Spleen (tissue), 11 donors: Measurements from ENCODE around the gene USP53. TPM values are rescaled to one million over a fixed set of nuclear protein-coding genes. Genes with fewer than 3 reads are reported as not detected.
A peak's percentile ranks its signal among the peaks of the same experiment; 100 is the strongest.

Experiments
- DNase-seq: peaks from one replicate; pipeline ENCODE4 v3.0.0-alpha.2; 2020
- H3K27ac ChIP-seq, 8 donors: fragments of 200-600 bp; sonication (generic) in 7 of 8; 1 replicate in 4 of 8; 2 replicates in 4 of 8; pipeline versions ENCODE4 v1.5.0 to v1.8.0; 2016 to 2021; ENCODE audit warnings: inconsistent platforms in 4 of 8, mild to moderate bottlenecking in 4 of 8, moderate library complexity in 1 of 8
- H3K27me3 ChIP-seq, 7 donors: fragments of 200-600 bp; sonication (generic) in 6 of 7; replicated peaks in 1 of 7; 1 replicate in 4 of 7; 2 replicates in 3 of 7; pipeline versions ENCODE4 v1.5.0 to v1.8.0; 2016 to 2021; ENCODE audit warnings: inconsistent platforms in 3 of 7, mild to moderate bottlenecking in 1 of 7
- H3K36me3 ChIP-seq, 6 donors: fragments of 200-600 bp; sonication (generic) in 5 of 6; 1 replicate in 4 of 6; 2 replicates in 2 of 6; pipeline versions ENCODE4 v1.5.0 to v1.8.0; 2016 to 2021; ENCODE audit warnings: inconsistent platforms in 2 of 6
- H3K4me1 ChIP-seq, 6 donors: fragments of 200-600 bp; sonication (generic) in 5 of 6; 1 replicate in 3 of 6; 2 replicates in 3 of 6; pipeline versions ENCODE4 v1.5.0 to v1.8.0; 2016 to 2021; ENCODE audit warnings: inconsistent platforms in 3 of 6
- H3K4me3 ChIP-seq, 8 donors: fragments of 200-600 bp; sonication (generic) in 7 of 8; 1 replicate in 4 of 8; 2 replicates in 4 of 8; pipeline versions ENCODE4 v1.5.0 to v1.8.0; 2016 to 2021; ENCODE audit warnings: inconsistent platforms in 4 of 8, mild to moderate bottlenecking in 4 of 8, moderate library complexity in 2 of 8
- H3K9me3 ChIP-seq, 8 donors: fragments of 200-600 bp; sonication (generic) in 7 of 8; 1 replicate in 4 of 8; 2 replicates in 4 of 8; pipeline versions ENCODE4 v1.5.0 to v1.8.0; 2016 to 2021; ENCODE audit warnings: inconsistent platforms in 4 of 8
- CTCF ChIP-seq, 11 experiments: fragments of 200-600 bp in 7 of 11; fragments of 450-650 bp in 4 of 11; sonication (generic) in 4 of 11; IDR thresholded peaks in 8 of 11; conservative IDR thresholded peaks in 3 of 11; 1 replicate in 7 of 11; 2 replicates in 4 of 11; pipeline versions ENCODE4 v1.4.0 to v1.8.0; 2016 to 2021; ENCODE audit warnings: antibody characterized with exemption in 11 of 11, inconsistent platforms in 4 of 11, mild to moderate bottlenecking in 1 of 11
- POLR2A ChIP-seq, 3 donors: fragments of 450-650 bp; IDR thresholded peaks; one replicate each; pipeline ENCODE4 v1.5.1; 2017; ENCODE audit warnings: antibody characterized with exemption in 3 of 3, mild to moderate bottlenecking in 1 of 3
- POLR2AphosphoS5 ChIP-seq, 3 donors: sonication (generic); formaldehyde crosslinking; IDR thresholded peaks; one replicate each; pipeline ENCODE4 v1.5.1; 2017; ENCODE audit warnings: antibody characterized with exemption in 3 of 3
- WGBS, 5 donors: extraction: QIAGEN DNeasy Blood & Tissue Kit in 3 of 5; methylation state at CpG; one replicate each; pipeline versions ENCODE4 v1.1.5 to v1.1.7; 2013 to 2018; 5-methylcytosine and 5-hydroxymethylcytosine counted together
- intact Hi-C: fragments of 100-400 bp; cut with DNase I; formaldehyde crosslinking; loops from one replicate; pipeline ENCODE4 v1.15.0; 2023; ENCODE audit warnings: low total_unique reads
- polyA plus RNA-seq, 3 donors: library from polyadenylated mRNA; stranded (reverse); fragments of 200-250 nt; gene quantifications; one replicate each; pipeline ENCODE4 v1.2.1, GENCODE V29; 2013
- total RNA-seq, 7 donors: library from RNA; depleted of rRNA in 3 of 7; stranded (reverse); fragments of >200 nt in 3 of 7; fragmentation: NEBNext Ultra II Directional in 4 of 7; extraction: Animal tissue kit (Norgen Biotek cat#: 25700) in 4 of 7; gene quantifications; one replicate each; pipeline versions ENCODE4 v1.1.0 to v1.2.1, GENCODE V29; 2016 to 2021
- donor health status: healthy with polysubstance abuse.
- donor health status: DM: no; HTN: no; CAD: no; lungs with moderate emphysema.
- donor health status: DM: no; HTN: no; CAD: no.
- donor health status: Bipolar disorder and iron deficiency.
- donor health status: healthy.
- donor health status: DM: no; HTN: no; CAD: no.
- donor health status: DM: yes; HTN: yes; CAD: no.

The USP53 gene
- total and polyA plus RNA-seq, 10 donors, result 4.0 to 42.6 (median 18.6) TPM

- TF ChIP-seq CTCF (IDR thresholded peaks at IDR 0.05 in 8 of 11, conservative IDR thresholded peaks at IDR 0.05 in 3 of 11) (no peak), POLR2A (IDR thresholded peaks at IDR 0.05) (no peak), POLR2AphosphoS5 (IDR thresholded peaks at IDR 0.05) (no peak)
- Histone ChIP-seq H3K27me3 (no peaks in the 10 kb centered on the region), H3K9me3 (no peaks in the 10 kb centered on the region), H3K27ac (no peak overlapping the region), H3K36me3 (no peaks in the 10 kb centered on the region), H3K4me1 (no peaks in the 10 kb centered on the region), H3K4me3 (no peak overlapping the region)
- DNase-seq, result no peak
- intact Hi-C loops, result no loop called here
- WGBS, 5 donors, result 90 to 99% (median 94%) methylated on average over 3 of the region's 3 CpGs
Observed at GRCh38 chr4:119191505-119191904, 21.0 kb upstream of the USP53 start.

- TF ChIP-seq CTCF (IDR thresholded peaks at IDR 0.05 in 8 of 11, conservative IDR thresholded peaks at IDR 0.05 in 3 of 11) (no peak), POLR2A (IDR thresholded peaks at IDR 0.05) (no peak), POLR2AphosphoS5 (IDR thresholded peaks at IDR 0.05) (no peak)
- DNase-seq, result no peak
- H3K4me3 ChIP-seq, result no peak overlapping the region
- H3K36me3 ChIP-seq, result no peaks in the 10 kb centered on the region
- WGBS, 5 donors, result 84 to 92% (median 90%) methylated on average over 6 to 11 of the region's 11 CpGs
- peaks cover 0 to 5% (median 0%) of the 10 kb centered on the region in 7 donors for H3K27me3 ChIP-seq
- intact Hi-C loops, result no loop called here
- H3K9me3 ChIP-seq, result no peaks in the 10 kb centered on the region
- H3K27ac ChIP-seq, result no peak overlapping the region
- H3K4me1 ChIP-seq, result no peaks in the 10 kb centered on the region
Observed at GRCh38 chr4:119197772-119198212, 14.7 kb upstream of the USP53 start.

GRCh38 chr4:119204916-119205315 is 7.6 kb upstream of the USP53 start:
- WGBS, 5 donors, result 73 to 74% (median 74%) methylated on average over 4 of the region's 4 CpGs
- no peaks in the 10 kb centered on the region for H3K9me3 ChIP-seq
- H3K27ac ChIP-seq, result peak overlapping the region in 3 of 8 donors; percentile 4 to 52 (median 12)
- intact Hi-C loops, result no loop called here
- no peaks in the 10 kb centered on the region for H3K36me3 ChIP-seq
- no peak for DNase-seq
- no peak for TF ChIP-seq POLR2AphosphoS5 (IDR thresholded peaks at IDR 0.05)
- no peaks in the 10 kb centered on the region for H3K4me1 ChIP-seq
- no peak overlapping the region for H3K4me3 ChIP-seq
- no peaks in the 10 kb centered on the region for H3K27me3 ChIP-seq

GRCh38 chr4:119205690-119206089 is 6.8 kb upstream of the USP53 start:
- TF ChIP-seq CTCF (IDR thresholded peaks at IDR 0.05 in 8 of 11, conservative IDR thresholded peaks at IDR 0.05 in 3 of 11) (no peak), POLR2AphosphoS5 (IDR thresholded peaks at IDR 0.05) (no peak), POLR2A (IDR thresholded peaks at IDR 0.05) (no peak)
- no peaks in the 10 kb centered on the region for H3K27me3 ChIP-seq
- no peaks in the 10 kb centered on the region for H3K4me1 ChIP-seq
- H3K36me3 ChIP-seq, result no peaks in the 10 kb centered on the region
- H3K27ac ChIP-seq, result peak overlapping the region in 2 of 8 donors; percentile 4 to 52
- H3K4me3 ChIP-seq, result no peak overlapping the region
- H3K9me3 ChIP-seq, result no peaks in the 10 kb centered on the region
- intact Hi-C loops, result no loop called here
- no peak for DNase-seq

GRCh38 chr4:119206178-119206577 is 6.3 kb upstream of the USP53 start:
- TF ChIP-seq POLR2AphosphoS5 (IDR thresholded peaks at IDR 0.05), result no peak
- Histone ChIP-seq H3K4me3 (no peak overlapping the region), H3K36me3 (no peaks in the 10 kb centered on the region), H3K9me3 (no peaks in the 10 kb centered on the region), H3K27me3 (no peaks in the 10 kb centered on the region), H3K4me1 (peaks cover 0 to 4% (median 0%) of the 10 kb centered on the region in 6 donors), H3K27ac (peak overlapping the region in 6 of 8 donors; percentile 3 to 56 (median 50))
- DNase-seq, result no peak
- intact Hi-C loops, result no loop called here
- 53 to 72% (median 66%) methylated on average over 1 of the region's 1 CpG for WGBS, 5 donors
